Vagina (tissue), 2 donors: Measurements from ENCODE around the gene CD300A. TPM values are rescaled to one million over a fixed set of nuclear protein-coding genes. Genes with fewer than 3 reads are reported as not detected.

Experiments
- DNase-seq, 2 donors: peaks; one replicate each; pipeline ENCODE4 v3.0.0-alpha.2; 2017; ENCODE audit errors: extremely low spot score in 2 of 2
- H3K27ac ChIP-seq: fragments of 200-600 bp; sonication (generic); one replicate; pipeline ENCODE4 v1.5.1; 2019
- H3K27me3 ChIP-seq: fragments of 200-600 bp; sonication (generic); one replicate; pipeline ENCODE4 v1.5.1; 2019
- H3K36me3 ChIP-seq, 2 donors: fragments of 200-600 bp; sonication (generic); one replicate each; pipeline ENCODE4 v1.5.1; 2017 to 2019
- H3K4me1 ChIP-seq: fragments of 200-600 bp; sonication (generic); one replicate; pipeline ENCODE4 v1.5.1; 2019
- H3K4me3 ChIP-seq, 2 donors: fragments of 200-600 bp; sonication (generic); 1 replicate in 1 of 2; 2 replicates in 1 of 2; pipeline ENCODE4 v1.5.1; 2016 to 2019
- H3K9me3 ChIP-seq: fragments of 200-600 bp; sonication (generic); one replicate; pipeline ENCODE4 v1.5.1; 2019
- POLR2A ChIP-seq, 2 donors: fragments of 450-650 bp; IDR thresholded peaks; one replicate each; pipeline ENCODE4 v1.6.1; 2017; ENCODE audit warnings: antibody characterized with exemption in 2 of 2, mild to moderate bottlenecking in 2 of 2, moderate library complexity in 2 of 2
- POLR2AphosphoS5 ChIP-seq, 2 donors: sonication (generic); formaldehyde crosslinking; IDR thresholded peaks; one replicate each; pipeline ENCODE4 v1.9.0; 2017; ENCODE audit warnings: antibody characterized with exemption in 2 of 2, mild to moderate bottlenecking in 2 of 2, low read depth in 1 of 2; ENCODE audit not compliant: insufficient read depth in 1 of 2
- intact Hi-C: fragments of 100-400 bp; cut with DNase I; formaldehyde crosslinking; loops from one replicate; pipeline ENCODE4 v1.15.1; 2023
- total RNA-seq: library from RNA; depleted of rRNA; stranded (reverse); fragments of >200 nt; gene quantifications from one replicate; pipeline ENCODE4 v1.2.3, GENCODE V29; 2016
- TF ChIP-seq, protein P1 (sequence below), 3 experiments: fragments of 450-650 bp in 2 of 3; fragments of 200-600 bp in 1 of 3; sonication (generic) in 1 of 3; IDR thresholded peaks; one replicate each; pipeline ENCODE4 v1.5.1; 2017 to 2019; ENCODE audit warnings: antibody characterized with exemption in 3 of 3, mild to moderate bottlenecking in 2 of 3, moderate library complexity in 2 of 3

The CD300A gene
- total RNA-seq, 1 donor from 2014 or later, result 4.2 TPM

- Histone ChIP-seq H3K4me1 (peaks cover 29% of the 10 kb centered on the region), H3K4me3 (no peak overlapping the region), H3K27ac (no peak overlapping the region), H3K36me3 (peaks cover 0 to 9% of the 10 kb centered on the region in 2 donors), H3K9me3 (no peaks in the 10 kb centered on the region), H3K27me3 (no peaks in the 10 kb centered on the region)
- intact Hi-C loops, result no loop called here
- no peak for DNase-seq
- TF ChIP-seq, protein P1, sequence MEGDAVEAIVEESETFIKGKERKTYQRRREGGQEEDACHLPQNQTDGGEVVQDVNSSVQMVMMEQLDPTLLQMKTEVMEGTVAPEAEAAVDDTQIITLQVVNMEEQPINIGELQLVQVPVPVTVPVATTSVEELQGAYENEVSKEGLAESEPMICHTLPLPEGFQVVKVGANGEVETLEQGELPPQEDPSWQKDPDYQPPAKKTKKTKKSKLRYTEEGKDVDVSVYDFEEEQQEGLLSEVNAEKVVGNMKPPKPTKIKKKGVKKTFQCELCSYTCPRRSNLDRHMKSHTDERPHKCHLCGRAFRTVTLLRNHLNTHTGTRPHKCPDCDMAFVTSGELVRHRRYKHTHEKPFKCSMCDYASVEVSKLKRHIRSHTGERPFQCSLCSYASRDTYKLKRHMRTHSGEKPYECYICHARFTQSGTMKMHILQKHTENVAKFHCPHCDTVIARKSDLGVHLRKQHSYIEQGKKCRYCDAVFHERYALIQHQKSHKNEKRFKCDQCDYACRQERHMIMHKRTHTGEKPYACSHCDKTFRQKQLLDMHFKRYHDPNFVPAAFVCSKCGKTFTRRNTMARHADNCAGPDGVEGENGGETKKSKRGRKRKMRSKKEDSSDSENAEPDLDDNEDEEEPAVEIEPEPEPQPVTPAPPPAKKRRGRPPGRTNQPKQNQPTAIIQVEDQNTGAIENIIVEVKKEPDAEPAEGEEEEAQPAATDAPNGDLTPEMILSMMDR (IDR thresholded peaks at IDR 0.05), result no peak
- TF ChIP-seq POLR2A (IDR thresholded peaks at IDR 0.05) (no peak), POLR2AphosphoS5 (IDR thresholded peaks at IDR 0.05; ENCODE audit: insufficient read depth in 1 of 2, low read depth in 1 of 2) (no peak)
Observed at GRCh38 chr17:74441537-74441936, 24.9 kb upstream of the CD300A start.

DNA sequence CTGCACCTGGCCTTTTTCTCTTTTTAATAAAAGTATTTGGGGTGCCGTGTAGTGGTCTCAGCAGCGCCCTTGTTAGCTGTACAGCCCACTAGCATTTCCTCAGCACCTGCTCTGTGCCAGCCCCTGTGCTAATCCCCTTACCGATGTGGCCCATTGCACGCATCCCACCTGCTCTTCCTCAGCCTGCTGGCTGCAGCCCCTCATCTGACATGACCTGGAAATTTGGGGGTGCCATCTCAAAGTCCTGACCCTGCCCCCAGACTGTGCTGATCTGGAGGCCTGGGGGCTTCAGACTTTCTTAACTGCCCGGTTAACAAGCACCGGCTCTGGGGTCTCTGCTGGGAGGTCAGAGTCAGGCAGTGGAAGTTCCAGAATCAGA, 24.2 kb upstream of the CD300A start:
- H3K4me1 ChIP-seq, result peaks cover 37% of the 10 kb centered on the region
- intact Hi-C loops, result no loop called here
- H3K27me3 ChIP-seq, result no peaks in the 10 kb centered on the region
- H3K27ac ChIP-seq, result peak overlapping the region; percentile 72
- TF ChIP-seq POLR2A (IDR thresholded peaks at IDR 0.05) (no peak), POLR2AphosphoS5 (IDR thresholded peaks at IDR 0.05; ENCODE audit: insufficient read depth in 1 of 2, low read depth in 1 of 2) (no peak)
- TF ChIP-seq, protein P1 (IDR thresholded peaks at IDR 0.05), result no peak
- H3K9me3 ChIP-seq, result no peaks in the 10 kb centered on the region
- peaks cover 0 to 9% of the 10 kb centered on the region in 2 donors for H3K36me3 ChIP-seq
- no peak for DNase-seq
- no peak overlapping the region for H3K4me3 ChIP-seq

- Histone ChIP-seq H3K4me1 (peaks cover 37% of the 10 kb centered on the region), H3K27ac (peak overlapping the region; percentile 72), H3K36me3 (peaks cover 0 to 9% of the 10 kb centered on the region in 2 donors), H3K9me3 (no peaks in the 10 kb centered on the region), H3K4me3 (peak overlapping the region in 1 of 2 donors; percentile 27), H3K27me3 (no peaks in the 10 kb centered on the region)
- TF ChIP-seq POLR2AphosphoS5 (IDR thresholded peaks at IDR 0.05; ENCODE audit: insufficient read depth in 1 of 2, low read depth in 1 of 2), result peak; percentile 31 to 82
- TF ChIP-seq, protein P1 (IDR thresholded peaks at IDR 0.05), result no peak
- intact Hi-C loops, result no loop called here
- no peak for DNase-seq
Observed at GRCh38 chr17:74442670-74443515, 23.5 kb upstream of the CD300A start.

GRCh38 chr17:74443516-74444296, 22.7 kb upstream of the CD300A start:
- H3K9me3 ChIP-seq, result no peaks in the 10 kb centered on the region
- DNase-seq, result no peak
- peak overlapping the region; percentile 72 for H3K27ac ChIP-seq
- no peaks in the 10 kb centered on the region for H3K27me3 ChIP-seq
- no peak for TF ChIP-seq POLR2A (IDR thresholded peaks at IDR 0.05)
- no peak for TF ChIP-seq POLR2AphosphoS5 (IDR thresholded peaks at IDR 0.05; ENCODE audit: insufficient read depth in 1 of 2, low read depth in 1 of 2)
- TF ChIP-seq, protein P1 (IDR thresholded peaks at IDR 0.05), result no peak
- H3K4me1 ChIP-seq, result peaks cover 37% of the 10 kb centered on the region
- H3K4me3 ChIP-seq, result peak overlapping the region in 1 of 2 donors; percentile 27
- peaks cover 0 to 9% of the 10 kb centered on the region in 2 donors for H3K36me3 ChIP-seq
- intact Hi-C loops, result no loop called here
